ENCODE measurements around the gene HCAR3. TPM values are rescaled to one million over a fixed set of nuclear protein-coding genes. Genes with fewer than 3 reads are reported as not detected.

Gene HCAR3
- total and polyA plus RNA-seq, 2 of the 13 experiments (the other 11 are each of a cell fraction or from before 2014, with no cell fraction given): 0.11 to 12.8 TPM

GRCh38 chr12:122752464-122753318 is 36.1 kb upstream of the HCAR3 start, which contains the start of gene DENR (continued):
- peak; percentile 75 for TF ChIP-seq THAP9 (CRISPR knock-in tag; IDR thresholded peaks at IDR 0.05; ENCODE audit: borderline replicate concordance)
- TF ChIP-seq ZNF83 (CRISPR knock-in tag; IDR thresholded peaks at IDR 0.05; ENCODE audit: borderline replicate concordance): peak; percentile 26; the same call in 1 of the 2 replicates
- 0 out of 2 replicates have a peak, but pooled peaks have one; percentile 42 for TF ChIP-seq NKX3-1 (CRISPR knock-in tag; IDR thresholded peaks at IDR 0.05)
- peak; percentile 90 for TF ChIP-seq ERF (CRISPR knock-in tag; IDR thresholded peaks at IDR 0.05)
- TF ChIP-seq MEIS1 (CRISPR knock-in tag; IDR thresholded peaks at IDR 0.05; ENCODE audit: borderline replicate concordance): peak; percentile 59; the same call in 1 of the 2 replicates
- no peak for TF ChIP-seq ATF3 (CRISPR knock-in tag; IDR thresholded peaks at IDR 0.05)
- peak; percentile 70; the same call in 1 of the 2 replicates for TF ChIP-seq ZNF639 (CRISPR knock-in tag; conservative IDR thresholded peaks at IDR 0.05)
- TF ChIP-seq MED13 (CRISPR knock-in tag; IDR thresholded peaks at IDR 0.05): peak; percentile 85; the same call in 1 of the 2 replicates
- TF ChIP-seq GLI4 (CRISPR knock-in tag; IDR thresholded peaks at IDR 0.05; ENCODE audit: borderline replicate concordance): no peak
- peak; percentile 63 for TF ChIP-seq AGO1 (IDR thresholded peaks at IDR 0.05; ENCODE audit: low read depth, low read length, poor library complexity, severe bottlenecking)
- TF ChIP-seq ZBTB26 (CRISPR knock-in tag; IDR thresholded peaks at IDR 0.05; ENCODE audit: borderline replicate concordance): peak; percentile 47; the same call in 1 of the 2 replicates
- peak; percentile 88 for TF ChIP-seq TAF15 (IDR thresholded peaks at IDR 0.05; ENCODE audit: low read depth, low read length, poor library complexity, severe bottlenecking)
- TF ChIP-seq SRY (CRISPR knock-in tag; IDR thresholded peaks at IDR 0.05): no peak; the same call in 1 of the 2 replicates
- no peak for TF ChIP-seq NR1H2 (CRISPR knock-in tag; IDR thresholded peaks at IDR 0.05; ENCODE audit: borderline replicate concordance, low read depth)
- peak; percentile 96 for TF ChIP-seq POLR2G (IDR thresholded peaks at IDR 0.05; ENCODE audit: low read depth, low read length)
- peak; percentile 68; the same call in 1 of the 2 replicates for TF ChIP-seq BORCS8-MEF2B (CRISPR knock-in tag; IDR thresholded peaks at IDR 0.05)
- TF ChIP-seq MLLT10 (CRISPR knock-in tag; IDR thresholded peaks at IDR 0.05): no peak
- peak; percentile 80; the same call in 1 of the 2 replicates for TF ChIP-seq ZNF724P (CRISPR knock-in tag; IDR thresholded peaks at IDR 0.05; ENCODE audit: borderline replicate concordance)
- TF ChIP-seq SIN3B (IDR thresholded peaks at IDR 0.05; ENCODE audit: low read length): no peak; the same call in 1 of the 2 replicates
